ENCODE data around the gene JAKMIP2.

- TF ChIP-seq, protein P1, sequence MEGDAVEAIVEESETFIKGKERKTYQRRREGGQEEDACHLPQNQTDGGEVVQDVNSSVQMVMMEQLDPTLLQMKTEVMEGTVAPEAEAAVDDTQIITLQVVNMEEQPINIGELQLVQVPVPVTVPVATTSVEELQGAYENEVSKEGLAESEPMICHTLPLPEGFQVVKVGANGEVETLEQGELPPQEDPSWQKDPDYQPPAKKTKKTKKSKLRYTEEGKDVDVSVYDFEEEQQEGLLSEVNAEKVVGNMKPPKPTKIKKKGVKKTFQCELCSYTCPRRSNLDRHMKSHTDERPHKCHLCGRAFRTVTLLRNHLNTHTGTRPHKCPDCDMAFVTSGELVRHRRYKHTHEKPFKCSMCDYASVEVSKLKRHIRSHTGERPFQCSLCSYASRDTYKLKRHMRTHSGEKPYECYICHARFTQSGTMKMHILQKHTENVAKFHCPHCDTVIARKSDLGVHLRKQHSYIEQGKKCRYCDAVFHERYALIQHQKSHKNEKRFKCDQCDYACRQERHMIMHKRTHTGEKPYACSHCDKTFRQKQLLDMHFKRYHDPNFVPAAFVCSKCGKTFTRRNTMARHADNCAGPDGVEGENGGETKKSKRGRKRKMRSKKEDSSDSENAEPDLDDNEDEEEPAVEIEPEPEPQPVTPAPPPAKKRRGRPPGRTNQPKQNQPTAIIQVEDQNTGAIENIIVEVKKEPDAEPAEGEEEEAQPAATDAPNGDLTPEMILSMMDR (IDR thresholded peaks at IDR 0.05) = no peak
- no peak for TF ChIP-seq POLR2A (IDR thresholded peaks at IDR 0.05)
These were observed 21.8 kb upstream of the JAKMIP2 start for GRCh38 chr5:147804334-147804733.
